ENCODE measurements around the gene CCDC88B.

The CCDC88B gene

GRCh38 chr11:64371201-64371600 lies 31.2 kb downstream of the CCDC88B start:
- H3K9ac ChIP-seq (ENCODE audit: low read length) = no peak overlapping the region
- no peak overlapping the region for H3K4me3 ChIP-seq (ENCODE audit: low read depth, low read length)
- no peaks in the 10 kb centered on the region for H3K27me3 ChIP-seq (ENCODE audit: control insufficient read depth, insufficient read depth, low read length)
- H3K9me3 ChIP-seq (ENCODE audit: control insufficient read depth, insufficient read depth, low read depth, low read length) = no peaks in the 10 kb centered on the region
- H3K4me1 ChIP-seq (ENCODE audit: control insufficient read depth, insufficient read depth, low read length) = peaks cover 7% of the 10 kb centered on the region; the same call in 1 of the 2 replicates
- peaks cover 26% of the 10 kb centered on the region for H3K36me3 ChIP-seq (ENCODE audit: control insufficient read depth, insufficient read depth, low read length)
- H3K27ac ChIP-seq (ENCODE audit: low read depth, low read length) = no peak overlapping the region

DNA sequence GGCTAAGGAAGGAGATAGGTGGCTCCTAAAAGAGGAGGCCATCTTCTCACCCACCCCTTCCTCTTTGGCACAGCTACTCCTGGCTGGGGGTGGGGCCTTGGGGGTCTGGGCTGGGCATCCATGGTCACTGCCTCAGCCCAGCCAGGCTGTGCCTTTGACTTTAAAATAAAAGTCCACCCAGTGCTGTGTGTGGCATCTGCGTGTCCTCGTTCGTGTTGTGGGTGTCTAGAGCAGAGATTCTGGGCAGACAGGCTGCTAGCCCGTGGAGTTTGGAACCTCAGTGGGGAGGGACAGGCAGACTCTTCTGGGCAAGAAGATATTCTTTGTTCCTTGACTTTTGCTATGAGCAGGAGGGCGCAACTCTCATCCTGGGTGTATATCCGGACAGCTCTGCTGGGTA lies 32.0 kb downstream of the CCDC88B start:
- H3K27me3 ChIP-seq (ENCODE audit: control insufficient read depth, insufficient read depth, low read length) = no peaks in the 10 kb centered on the region
- peaks cover 7% of the 10 kb centered on the region; the same call in 1 of the 2 replicates for H3K4me1 ChIP-seq (ENCODE audit: control insufficient read depth, insufficient read depth, low read length)
- H3K4me3 ChIP-seq (ENCODE audit: low read depth, low read length) = no peak overlapping the region
- H3K36me3 ChIP-seq (ENCODE audit: control insufficient read depth, insufficient read depth, low read length) = peaks cover 20% of the 10 kb centered on the region
- no peak overlapping the region for H3K9ac ChIP-seq (ENCODE audit: low read length)
- H3K27ac ChIP-seq (ENCODE audit: low read depth, low read length) = no peak overlapping the region
- no peaks in the 10 kb centered on the region for H3K9me3 ChIP-seq (ENCODE audit: control insufficient read depth, insufficient read depth, low read depth, low read length)

GRCh38 chr11:64372802-64373597 lies 33.0 kb downstream of the CCDC88B start:
- no peaks in the 10 kb centered on the region for H3K9me3 ChIP-seq (ENCODE audit: control insufficient read depth, insufficient read depth, low read depth, low read length)
- peaks cover 7% of the 10 kb centered on the region; the same call in 1 of the 2 replicates for H3K4me1 ChIP-seq (ENCODE audit: control insufficient read depth, insufficient read depth, low read length)
- H3K9ac ChIP-seq (ENCODE audit: low read length) = peak overlapping the region; percentile 68
- H3K4me3 ChIP-seq (ENCODE audit: low read depth, low read length) = peak overlapping the region; percentile 59
- H3K36me3 ChIP-seq (ENCODE audit: control insufficient read depth, insufficient read depth, low read length) = peaks cover 14% of the 10 kb centered on the region
- H3K27ac ChIP-seq (ENCODE audit: low read depth, low read length) = no peak overlapping the region; the same call in 1 of the 2 replicates
- H3K27me3 ChIP-seq (ENCODE audit: control insufficient read depth, insufficient read depth, low read length) = no peaks in the 10 kb centered on the region

DNA sequence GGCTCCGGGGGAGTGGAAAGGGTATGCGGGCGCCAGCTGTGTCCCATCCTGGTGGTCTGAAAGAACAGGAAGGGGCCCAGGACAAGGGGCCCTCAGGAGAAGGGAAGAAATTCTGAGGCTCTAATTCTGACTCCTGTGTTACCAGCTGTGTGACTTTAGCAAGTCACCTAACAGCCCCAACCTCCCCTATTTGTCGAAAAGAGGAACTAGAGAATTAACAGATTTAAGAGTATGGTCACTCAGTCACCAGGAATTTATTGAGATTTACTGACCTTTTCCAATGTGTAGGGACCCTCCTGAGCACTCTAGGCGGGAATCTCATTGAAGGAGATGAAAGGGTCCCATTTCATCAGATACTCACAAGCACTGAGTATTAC lies 33.6 kb downstream of the CCDC88B start:
- H3K36me3 ChIP-seq (ENCODE audit: control insufficient read depth, insufficient read depth, low read length) = peaks cover 11% of the 10 kb centered on the region
- no peaks in the 10 kb centered on the region for H3K27me3 ChIP-seq (ENCODE audit: control insufficient read depth, insufficient read depth, low read length)
- H3K4me1 ChIP-seq (ENCODE audit: control insufficient read depth, insufficient read depth, low read length) = peaks cover 7% of the 10 kb centered on the region; the same call in 1 of the 2 replicates
- peak overlapping the region; percentile 68 for H3K9ac ChIP-seq (ENCODE audit: low read length)
- H3K27ac ChIP-seq (ENCODE audit: low read depth, low read length) = no peak overlapping the region; the same call in 1 of the 2 replicates
- H3K4me3 ChIP-seq (ENCODE audit: low read depth, low read length) = peak overlapping the region; percentile 59
- no peaks in the 10 kb centered on the region for H3K9me3 ChIP-seq (ENCODE audit: control insufficient read depth, insufficient read depth, low read depth, low read length)

DNA sequence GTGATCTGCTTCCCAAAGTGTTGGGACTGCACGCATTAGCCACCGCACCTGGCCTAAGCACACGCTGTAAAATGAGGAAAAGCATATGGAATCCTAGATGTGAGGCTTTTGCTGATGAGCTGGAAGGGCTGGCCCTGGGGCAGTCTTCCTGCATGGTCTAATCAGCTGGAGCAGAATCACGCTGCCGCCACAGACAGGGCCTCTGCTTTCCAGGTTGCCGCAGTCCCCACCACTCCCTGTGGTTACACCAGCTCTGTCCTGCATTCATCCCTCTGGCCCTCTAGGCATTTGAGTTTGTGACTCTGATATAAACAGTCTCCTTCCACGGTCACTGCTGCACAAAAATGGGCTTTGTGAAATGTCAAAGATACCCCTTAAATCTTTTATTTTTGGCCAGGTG lies 36.1 kb downstream of the CCDC88B start:
- Histone ChIP-seq H3K4me3 (ENCODE audit: low read depth, low read length) (no peak overlapping the region), H3K9me3 (ENCODE audit: control insufficient read depth, insufficient read depth, low read depth, low read length) (peaks cover 4% of the 10 kb centered on the region; the same call in 1 of the 2 replicates), H3K27ac (ENCODE audit: low read depth, low read length) (no peak overlapping the region), H3K4me1 (ENCODE audit: control insufficient read depth, insufficient read depth, low read length) (peaks cover 11% of the 10 kb centered on the region; the same call in 1 of the 2 replicates), H3K36me3 (ENCODE audit: control insufficient read depth, insufficient read depth, low read length) (no peaks in the 10 kb centered on the region), H3K9ac (ENCODE audit: low read length) (no peak overlapping the region), H3K27me3 (ENCODE audit: control insufficient read depth, insufficient read depth, low read length) (no peaks in the 10 kb centered on the region)

GRCh38 chr11:64378335-64378880 lies 38.4 kb downstream of the CCDC88B start:
- H3K4me1 ChIP-seq (ENCODE audit: control insufficient read depth, insufficient read depth, low read length) = peaks cover 12% of the 10 kb centered on the region; the same call in 1 of the 2 replicates

DNA sequence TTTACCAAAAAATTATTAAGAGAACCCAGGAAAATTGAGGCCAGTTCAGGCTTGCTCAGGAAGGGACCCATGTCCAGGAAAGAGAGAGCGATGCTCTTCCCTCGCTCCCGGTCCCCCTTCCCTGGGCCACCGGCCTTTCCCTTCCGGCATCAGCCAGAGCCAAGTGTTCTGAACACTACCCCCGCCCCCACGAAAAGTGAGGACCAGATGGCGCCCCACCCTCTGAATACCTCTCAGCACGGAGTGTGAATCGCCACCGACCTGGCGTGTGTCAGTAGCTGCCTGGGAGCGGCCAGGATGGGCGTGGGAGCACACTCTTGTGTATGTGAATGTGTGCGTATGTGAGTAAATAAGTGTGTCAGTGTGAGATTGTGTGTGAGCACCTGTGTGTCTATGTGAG lies 39.2 kb downstream of the CCDC88B start:
- Histone ChIP-seq H3K4me3 (ENCODE audit: low read depth, low read length) (no peak overlapping the region), H3K9ac (ENCODE audit: low read length) (no peak overlapping the region), H3K36me3 (ENCODE audit: control insufficient read depth, insufficient read depth, low read length) (no peaks in the 10 kb centered on the region), H3K27ac (ENCODE audit: low read depth, low read length) (no peak overlapping the region), H3K27me3 (ENCODE audit: control insufficient read depth, insufficient read depth, low read length) (no peaks in the 10 kb centered on the region), H3K9me3 (ENCODE audit: control insufficient read depth, insufficient read depth, low read depth, low read length) (peaks cover 4% of the 10 kb centered on the region; the same call in 1 of the 2 replicates), H3K4me1 (ENCODE audit: control insufficient read depth, insufficient read depth, low read length) (peaks cover 9% of the 10 kb centered on the region; the same call in 1 of the 2 replicates)

More at GRCh38 chr11:64378335-64378880, 38.4 kb downstream of the CCDC88B start:
- Histone ChIP-seq H3K27ac (ENCODE audit: low read depth, low read length) (no peak overlapping the region), H3K27me3 (ENCODE audit: control insufficient read depth, insufficient read depth, low read length) (no peaks in the 10 kb centered on the region), H3K4me3 (ENCODE audit: low read depth, low read length) (no peak overlapping the region), H3K9me3 (ENCODE audit: control insufficient read depth, insufficient read depth, low read depth, low read length) (peaks cover 4% of the 10 kb centered on the region; the same call in 1 of the 2 replicates), H3K36me3 (ENCODE audit: control insufficient read depth, insufficient read depth, low read length) (no peaks in the 10 kb centered on the region), H3K9ac (ENCODE audit: low read length) (no peak overlapping the region)

DNA sequence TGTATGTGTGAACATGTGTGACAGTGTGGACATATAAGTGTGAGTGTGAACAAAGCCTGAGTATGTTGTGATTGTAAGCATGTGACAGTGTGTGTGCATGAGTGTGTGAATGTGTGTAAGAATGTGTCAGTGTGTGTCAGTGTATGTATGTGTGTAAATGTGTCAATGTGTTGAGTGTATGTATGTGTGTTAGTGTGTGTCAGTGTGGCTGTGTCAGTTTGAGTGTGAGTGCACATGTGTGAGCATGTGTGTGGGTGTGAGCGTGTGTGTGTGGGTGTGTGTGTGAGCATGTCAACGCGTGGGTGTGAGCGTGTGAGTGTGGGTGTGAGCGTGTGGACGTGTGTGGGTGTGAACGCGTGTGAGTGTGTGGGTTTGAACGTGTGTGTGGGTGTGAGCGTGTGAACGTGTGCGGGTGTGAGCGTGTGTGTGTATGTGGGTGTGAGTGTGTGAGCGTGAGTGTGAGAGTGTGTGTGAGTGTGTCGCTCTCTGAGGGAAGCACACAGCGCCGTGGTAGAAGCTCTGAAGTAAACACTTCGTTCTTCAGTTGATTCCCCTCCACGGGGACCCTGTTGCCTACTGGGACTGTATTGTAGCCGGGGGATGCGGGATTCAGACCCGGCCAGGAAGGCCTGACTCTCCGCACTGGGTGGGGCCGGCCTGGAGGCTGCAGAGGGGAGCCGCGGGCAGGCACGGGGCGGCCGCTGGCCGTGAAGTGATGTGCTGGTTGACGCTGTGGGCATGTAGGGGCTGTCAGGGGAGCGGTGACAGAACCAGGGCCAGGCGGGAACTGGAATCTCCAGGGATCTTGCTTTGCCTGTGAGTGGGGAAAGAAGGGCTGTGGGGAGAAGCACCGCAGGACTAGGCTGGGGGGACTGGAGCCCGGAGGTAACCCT lies 40.1 kb downstream of the CCDC88B start:
- Histone ChIP-seq H3K9ac (ENCODE audit: low read length) (no peak overlapping the region), H3K9me3 (ENCODE audit: control insufficient read depth, insufficient read depth, low read depth, low read length) (peaks cover 4% of the 10 kb centered on the region; the same call in 1 of the 2 replicates), H3K27me3 (ENCODE audit: control insufficient read depth, insufficient read depth, low read length) (no peaks in the 10 kb centered on the region), H3K27ac (ENCODE audit: low read depth, low read length) (no peak overlapping the region), H3K4me1 (ENCODE audit: control insufficient read depth, insufficient read depth, low read length) (peaks cover 10% of the 10 kb centered on the region; the same call in 1 of the 2 replicates), H3K36me3 (ENCODE audit: control insufficient read depth, insufficient read depth, low read length) (no peaks in the 10 kb centered on the region), H3K4me3 (ENCODE audit: low read depth, low read length) (no peak overlapping the region)

GRCh38 chr11:64381350-64381749 lies 41.3 kb downstream of the CCDC88B start:
- no peak overlapping the region for H3K9ac ChIP-seq (ENCODE audit: low read length)
- no peak overlapping the region for H3K27ac ChIP-seq (ENCODE audit: low read depth, low read length)
- H3K4me3 ChIP-seq (ENCODE audit: low read depth, low read length) = no peak overlapping the region
- H3K27me3 ChIP-seq (ENCODE audit: control insufficient read depth, insufficient read depth, low read length) = no peaks in the 10 kb centered on the region
- H3K36me3 ChIP-seq (ENCODE audit: control insufficient read depth, insufficient read depth, low read length) = no peaks in the 10 kb centered on the region
- H3K4me1 ChIP-seq (ENCODE audit: control insufficient read depth, insufficient read depth, low read length) = peaks cover 16% of the 10 kb centered on the region; the same call in 1 of the 2 replicates
- peaks cover 4% of the 10 kb centered on the region; the same call in 1 of the 2 replicates for H3K9me3 ChIP-seq (ENCODE audit: control insufficient read depth, insufficient read depth, low read depth, low read length)

- Histone ChIP-seq H3K9me3 (ENCODE audit: control insufficient read depth, insufficient read depth, low read depth, low read length) (peaks cover 4% of the 10 kb centered on the region; the same call in 1 of the 2 replicates), H3K27me3 (ENCODE audit: control insufficient read depth, insufficient read depth, low read length) (no peaks in the 10 kb centered on the region), H3K4me1 (ENCODE audit: control insufficient read depth, insufficient read depth, low read length) (peaks cover 16% of the 10 kb centered on the region; the same call in 1 of the 2 replicates), H3K9ac (ENCODE audit: low read length) (no peak overlapping the region), H3K27ac (ENCODE audit: low read depth, low read length) (no peak overlapping the region), H3K4me3 (ENCODE audit: low read depth, low read length) (no peak overlapping the region), H3K36me3 (ENCODE audit: control insufficient read depth, insufficient read depth, low read length) (no peaks in the 10 kb centered on the region)
Observed at GRCh38 chr11:64382047-64382446, 42.0 kb downstream of the CCDC88B start.
